Measurements from ENCODE around the gene ARSI.

Gene ARSI

GRCh38 chr5:150302301-150303069 is at the start of gene ARSI:
TSS of gene ARSI (minus strand) at chr5:150302905. CDS start at chr5:150302373, 532 bp downstream.
- no peak for DNase-seq

DNA sequence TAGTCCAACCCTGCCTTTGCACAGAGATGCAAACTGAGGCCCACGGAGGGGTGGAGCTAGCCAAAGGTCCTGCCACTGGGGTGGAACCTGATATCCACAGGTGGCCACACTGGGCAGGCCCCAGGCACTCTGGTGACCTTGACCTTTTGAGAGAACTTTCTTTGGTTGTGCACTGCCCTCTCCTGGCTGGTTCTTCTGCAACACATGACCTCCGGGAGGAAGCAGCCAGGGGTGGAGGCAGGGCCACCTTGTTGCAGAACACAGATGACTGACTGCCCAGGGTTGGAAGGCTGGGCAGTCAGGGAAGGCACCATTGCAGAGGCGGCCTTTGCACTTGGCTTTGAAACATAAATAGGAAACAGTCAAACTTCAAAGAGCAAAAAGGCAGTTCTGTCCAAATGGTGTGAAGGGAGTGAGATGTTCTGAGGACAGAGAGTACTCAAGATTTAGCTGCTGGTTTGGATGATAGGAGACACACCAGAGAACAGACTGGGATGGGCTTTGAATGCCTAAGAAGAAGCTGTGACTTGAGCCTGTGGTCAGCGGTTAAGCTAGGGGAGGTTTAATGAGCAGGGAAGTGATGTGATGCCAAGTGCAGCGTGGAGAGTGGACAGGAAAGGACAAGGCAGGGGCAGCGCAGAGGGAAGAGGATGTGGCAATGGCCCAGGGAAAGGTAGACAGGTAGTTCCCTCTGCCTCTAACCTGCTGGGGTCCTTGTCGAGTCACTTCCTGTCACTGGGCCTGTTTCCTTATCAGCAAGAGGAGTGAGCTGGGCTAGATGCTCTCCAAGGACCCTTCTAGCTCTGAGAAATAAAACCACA is 48.0 kb upstream of the ARSI start:
- peak; percentile 15 for DNase-seq

DNA sequence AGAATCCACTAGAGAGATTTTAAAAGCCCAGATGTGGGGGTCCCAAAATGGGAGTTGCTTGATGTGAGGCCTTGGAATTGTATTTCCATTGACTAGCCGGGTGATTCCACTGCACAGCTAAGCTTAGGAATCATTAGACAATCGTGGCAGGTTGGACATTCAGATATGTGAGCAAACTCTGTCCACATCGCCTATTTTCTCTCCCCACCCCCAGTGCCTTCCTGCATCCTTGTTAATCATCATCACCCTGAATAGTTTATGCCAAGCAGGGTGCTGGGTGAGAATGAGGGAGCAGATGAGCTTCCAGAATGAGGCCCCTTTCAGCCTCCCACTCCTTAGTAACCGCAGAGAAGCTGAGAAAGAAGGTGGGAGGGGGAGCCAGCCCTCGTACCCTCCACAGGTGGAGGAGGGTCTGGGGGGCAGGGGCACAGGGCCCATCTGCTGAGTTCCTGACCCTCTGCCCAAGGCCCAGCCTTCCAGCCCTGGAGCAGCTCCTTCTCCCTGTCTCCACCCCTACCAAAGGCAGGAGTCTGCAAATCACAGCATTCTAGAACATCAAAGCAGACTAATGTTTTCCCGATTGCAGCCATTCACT is 47.1 kb upstream of the ARSI start:
- no peak for DNase-seq

- DNase-seq: no peak
These were observed 44.7 kb upstream of the ARSI start for GRCh38 chr5:150347451-150347850.

GRCh38 chr5:150347003-150347402 is 44.3 kb upstream of the ARSI start:
- no peak for DNase-seq

GRCh38 chr5:150346592-150346991 is 43.9 kb upstream of the ARSI start:
- DNase-seq: no peak

- no peak for DNase-seq
These were observed 43.0 kb upstream of the ARSI start for GRCh38 chr5:150345716-150346115.

DNA sequence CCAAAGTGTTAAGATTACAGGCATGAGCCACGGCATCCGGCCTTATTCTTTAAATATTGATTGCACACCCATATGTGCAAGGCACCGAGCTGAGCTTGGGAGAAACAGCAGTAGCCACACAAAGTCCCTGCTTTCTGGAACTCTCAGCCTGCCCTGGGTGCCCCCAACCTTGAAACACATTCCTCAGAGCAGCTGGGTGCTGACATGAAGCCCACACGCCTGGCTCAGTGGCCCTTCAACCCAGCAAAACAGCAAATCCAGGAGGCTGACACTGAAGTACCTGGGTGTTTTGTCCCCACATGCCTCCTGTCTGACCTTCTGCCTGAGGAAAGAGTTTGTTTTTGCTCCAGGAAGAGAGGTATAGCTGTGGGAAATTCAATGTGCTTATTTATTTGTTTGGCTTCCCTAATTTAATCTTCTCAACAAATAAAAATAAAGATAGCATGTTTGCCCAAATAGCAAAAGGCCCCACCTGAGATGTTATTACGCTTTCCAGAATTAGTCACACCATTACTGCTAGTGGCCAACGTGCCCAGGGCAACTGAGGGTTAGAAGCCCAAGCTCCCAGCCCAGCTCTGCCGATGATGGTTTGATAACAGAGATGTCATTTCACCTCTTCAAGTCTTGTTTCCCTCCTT is 41.4 kb upstream of the ARSI start:
- DNase-seq: no peak

- DNase-seq: no peak
These were observed 39.9 kb upstream of the ARSI start for GRCh38 chr5:150342583-150342982.

DNA sequence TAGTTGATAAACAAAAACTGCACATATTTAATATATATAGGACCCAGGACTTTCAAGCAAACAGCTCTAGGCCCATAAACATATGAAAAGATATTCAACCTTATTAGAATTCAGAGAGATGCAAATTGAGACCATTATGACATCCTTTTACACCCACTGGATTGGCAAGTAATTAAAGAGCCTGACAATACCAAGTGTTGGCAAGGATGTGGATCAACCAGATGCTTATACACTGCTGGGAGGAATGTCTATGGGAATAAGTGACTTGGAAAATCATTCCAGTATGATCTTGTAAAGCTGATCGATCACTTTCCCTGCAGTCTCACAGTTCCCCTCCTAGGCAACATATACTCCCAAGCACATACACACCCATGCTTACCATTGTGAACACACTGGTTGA is 39.3 kb upstream of the ARSI start:
- DNase-seq: no peak

- DNase-seq: no peak
These were observed 38.6 kb upstream of the ARSI start for GRCh38 chr5:150341331-150341730.

DNA sequence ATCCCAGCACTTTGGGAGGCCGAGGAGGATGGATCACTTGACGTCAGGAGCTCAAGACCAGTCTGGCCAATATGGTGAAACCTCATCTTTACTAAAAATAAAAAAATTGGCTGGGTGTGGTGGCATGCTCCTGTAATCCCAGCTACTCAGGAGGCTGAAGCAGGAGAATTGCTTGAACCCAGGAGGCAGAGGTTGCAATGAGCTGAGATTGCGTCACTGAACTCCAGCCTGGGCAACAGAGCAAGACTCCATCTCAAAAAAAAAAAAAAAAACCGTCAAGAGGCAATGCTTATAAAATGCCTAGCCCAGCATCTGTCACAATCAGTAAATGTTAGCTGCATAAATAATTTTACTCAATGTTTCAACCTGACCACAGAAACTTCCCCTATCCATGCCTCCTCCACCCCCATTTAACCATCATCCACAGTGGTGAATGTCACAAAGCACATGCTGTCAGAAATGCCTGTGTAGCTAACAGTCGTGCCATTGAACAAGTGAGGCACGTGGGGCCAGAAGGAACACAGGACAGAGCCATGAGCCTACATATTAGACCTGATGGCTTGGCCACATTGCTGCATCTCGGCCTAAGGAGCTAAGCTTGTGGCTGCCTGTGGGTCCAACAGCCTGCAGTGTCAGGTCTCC is 38.0 kb upstream of the ARSI start:
- DNase-seq: no peak

- no peak for DNase-seq
These were observed 37.1 kb upstream of the ARSI start for GRCh38 chr5:150339841-150340240.

GRCh38 chr5:150339165-150339564 is 36.5 kb upstream of the ARSI start:
- no peak for DNase-seq

- DNase-seq: no peak
These were observed 35.8 kb upstream of the ARSI start for GRCh38 chr5:150338546-150338945.

- DNase-seq: no peak
These were observed 33.1 kb upstream of the ARSI start for GRCh38 chr5:150335778-150336177.

- DNase-seq: no peak
These were observed 30.7 kb upstream of the ARSI start for GRCh38 chr5:150333400-150333799.

- no peak for DNase-seq
These were observed 27.5 kb upstream of the ARSI start for GRCh38 chr5:150329881-150330876.

GRCh38 chr5:150329038-150329437 is 26.3 kb upstream of the ARSI start:
- no peak for DNase-seq

- no peak for DNase-seq
These were observed 25.8 kb upstream of the ARSI start for GRCh38 chr5:150328515-150328914.

DNA sequence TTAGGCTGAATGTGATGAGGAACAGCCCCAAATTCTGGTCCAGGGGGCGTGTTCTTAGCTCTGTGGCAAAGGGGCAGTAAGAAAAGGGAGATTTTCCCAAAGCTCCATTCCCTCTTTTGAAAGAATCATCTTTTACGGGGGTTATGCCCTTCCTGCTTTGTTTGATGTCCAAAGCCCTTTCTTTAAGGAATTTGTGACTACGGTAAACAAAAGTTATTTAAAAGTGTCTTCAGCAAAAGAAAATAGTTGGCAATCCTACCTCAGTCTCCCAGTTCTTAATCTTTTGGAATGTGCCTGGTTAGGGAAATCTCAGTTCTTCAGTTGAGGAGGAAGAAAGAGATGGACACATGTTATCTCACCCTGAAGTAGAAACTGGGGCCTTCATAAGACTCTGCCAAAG is 24.4 kb upstream of the ARSI start:
- no peak for DNase-seq

GRCh38 chr5:150326707-150327106 is 24.0 kb upstream of the ARSI start:
- DNase-seq: no peak

Measured in stimulated activated naive CD4-positive, alpha-beta T cell treated with Interleukin-2 at 50 U/mL for 16 hours (primary cell).